Liver (tissue), 9 donors: ENCODE data around the gene CRPPA. TPM values are rescaled to one million over a fixed set of nuclear protein-coding genes. Genes with fewer than 3 reads are reported as not detected.
A peak's percentile ranks its signal among the peaks of the same experiment; 100 is the strongest.

ENCODE experiments used
- DNase-seq: peaks from one replicate; pipeline ENCODE4 v3.0.0-alpha.2; 2017; ENCODE audit warnings: low spot score
- H3K27ac ChIP-seq, 2 donors: one replicate each; pipeline ENCODE4 v1.7.0; 2013; ENCODE audit warnings: inconsistent platforms in 2 of 2, low read length in 2 of 2, control low read depth in 1 of 2, low read depth in 1 of 2, mild to moderate bottlenecking in 1 of 2
- H3K27me3 ChIP-seq, 4 donors: one replicate each; pipeline versions ENCODE4 v1.6.1 to v1.7.0; 2013; ENCODE audit warnings: low read length in 3 of 4, inconsistent platforms in 1 of 4, mild to moderate bottlenecking in 1 of 4, moderate library complexity in 1 of 4; ENCODE audit not compliant: control insufficient read depth in 4 of 4, insufficient read depth in 4 of 4
- H3K36me3 ChIP-seq, 4 donors: one replicate each; pipeline versions ENCODE4 v1.6.1 to v1.7.0; 2013; ENCODE audit warnings: low read length in 3 of 4, mild to moderate bottlenecking in 3 of 4, low read depth in 1 of 4, moderate library complexity in 1 of 4; ENCODE audit not compliant: control insufficient read depth in 4 of 4, insufficient read depth in 3 of 4
- H3K4me1 ChIP-seq, 4 donors: one replicate each; pipeline versions ENCODE4 v1.6.1 to v1.7.0; 2013; ENCODE audit warnings: low read length in 3 of 4, mild to moderate bottlenecking in 3 of 4, moderate library complexity in 1 of 4; ENCODE audit not compliant: control insufficient read depth in 4 of 4, insufficient read depth in 4 of 4
- H3K4me3 ChIP-seq, 3 donors: one replicate each; pipeline versions ENCODE4 v1.6.1 to v1.7.0; 2013; ENCODE audit warnings: low read length in 3 of 3, control low read depth in 1 of 3, low read depth in 1 of 3, mild to moderate bottlenecking in 1 of 3
- H3K9ac ChIP-seq, 2 donors: one replicate each; pipeline ENCODE4 v1.7.0; 2013; ENCODE audit warnings: low read length in 2 of 2, mild to moderate bottlenecking in 2 of 2, moderate library complexity in 2 of 2, control low read depth in 1 of 2, low read depth in 1 of 2
- H3K9me3 ChIP-seq, 4 donors: one replicate each; pipeline versions ENCODE4 v1.6.1 to v1.7.0; 2013; ENCODE audit warnings: low read length in 3 of 4; ENCODE audit not compliant: control insufficient read depth in 4 of 4
- ATF3 ChIP-seq: IDR thresholded peaks from 2 replicates; pipeline ENCODE4 v1.6.1; 2016; ENCODE audit warnings: antibody characterized with exemption
- CTCF ChIP-seq: fragments of 150-350 bp; IDR thresholded peaks from 2 replicates; pipeline ENCODE4 v1.5.1; 2017; ENCODE audit warnings: improper control_type of control experiment, low read depth, low read length; ENCODE audit not compliant: missing input control
- FOXA1 ChIP-seq: IDR thresholded peaks from 2 replicates; pipeline ENCODE4 v1.6.1; 2016; ENCODE audit warnings: antibody characterized with exemption
- FOXA2 ChIP-seq: IDR thresholded peaks from 2 replicates; pipeline ENCODE4 v1.6.1; 2016; ENCODE audit warnings: antibody characterized with exemption
- GABPA ChIP-seq, 2 donors: IDR thresholded peaks in 1 of 2; conservative IDR thresholded peaks in 1 of 2; 2 replicates each; pipeline ENCODE4 v1.6.1; 2016; ENCODE audit warnings: antibody characterized with exemption in 2 of 2, mild to moderate bottlenecking in 1 of 2, moderate library complexity in 1 of 2
- HNF4A ChIP-seq, 2 donors: conservative IDR thresholded peaks; 2 replicates each; pipeline ENCODE4 v1.6.1; 2016; ENCODE audit warnings: antibody characterized with exemption in 2 of 2, mild to moderate bottlenecking in 2 of 2
- JUND ChIP-seq, 2 donors: IDR thresholded peaks; 2 replicates each; pipeline ENCODE4 v1.6.1; 2016; ENCODE audit warnings: antibody characterized with exemption in 2 of 2
- MAX ChIP-seq: IDR thresholded peaks from 2 replicates; pipeline ENCODE4 v1.6.1; 2016; ENCODE audit warnings: antibody characterized with exemption
- NR2F2 ChIP-seq: IDR thresholded peaks from 2 replicates; pipeline ENCODE4 v1.6.1; 2016; ENCODE audit warnings: antibody characterized with exemption
- REST ChIP-seq: IDR thresholded peaks from 2 replicates; pipeline ENCODE4 v1.6.1; 2016; ENCODE audit warnings: antibody characterized with exemption, mild to moderate bottlenecking
- YY1 ChIP-seq: IDR thresholded peaks from 2 replicates; pipeline ENCODE4 v1.6.1; 2016; ENCODE audit warnings: antibody characterized with exemption, mild to moderate bottlenecking
- ZBTB33 ChIP-seq: IDR thresholded peaks from 2 replicates; pipeline ENCODE4 v1.6.1; 2016; ENCODE audit warnings: antibody characterized with exemption
- WGBS: extraction: QIAGEN DNeasy Blood & Tissue Kit; methylation state at CpG from one replicate; pipeline ENCODE4 v1.1.7; 2013; 5-methylcytosine and 5-hydroxymethylcytosine counted together
- polyA plus RNA-seq, 2 donors: library from polyadenylated mRNA; stranded (reverse) in 1 of 2; unstranded in 1 of 2; fragments of 200-250 nt in 1 of 2; fragments of >200 nt in 1 of 2; fragmentation: Nextera tagmentation in 1 of 2; extraction: Ambion mirVana in 1 of 2; gene quantifications; one replicate each; pipeline versions ENCODE4 v1.2.1 to v1.2.3, GENCODE V29; 2013 to 2015
- total RNA-seq, 2 donors: library from RNA; depleted of rRNA; stranded (reverse); fragments of >200 nt; gene quantifications; one replicate each; pipeline ENCODE4 v1.2.3, GENCODE V29; 2014
- donor health status: healthy.
- donor health status: healthy.
- donor health status: healthy.
- donor health status: healthy.
- donor health status: healthy.

The CRPPA gene
- total and polyA plus RNA-seq, 4 donors = 0.47 to 3.7 (median 1.8) TPM

GRCh38 chr7:16433568-16434122, 12.3 kb upstream of the CRPPA start:
- WGBS = 72% methylated on average over 2 of the region's 2 CpGs
- peak overlapping the region in 1 of 3 donors; percentile 17 for H3K4me3 ChIP-seq
- H3K36me3 ChIP-seq = no peaks in the 10 kb centered on the region

GRCh38 chr7:16432425-16432731, 11.0 kb upstream of the CRPPA start:
- no peaks in the 10 kb centered on the region for H3K27me3 ChIP-seq
- 97% methylated on average over 1 of the region's 1 CpG for WGBS
- no peak for DNase-seq
- no peaks in the 10 kb centered on the region for H3K4me1 ChIP-seq
- no peak for TF ChIP-seq ATF3
- TF ChIP-seq MAX = no peak
- no peak for TF ChIP-seq REST
- TF ChIP-seq NR2F2 = no peak
- no peak for TF ChIP-seq CTCF
- no peak for TF ChIP-seq ZBTB33
- TF ChIP-seq FOXA1 = no peak
- TF ChIP-seq FOXA2 = no peak
- no peak for TF ChIP-seq GABPA (IDR thresholded peaks at IDR 0.05 in 1 of 2, conservative IDR thresholded peaks at IDR 0.05 in 1 of 2)
- no peaks in the 10 kb centered on the region for H3K9me3 ChIP-seq
- H3K27ac ChIP-seq = no peak overlapping the region
- H3K36me3 ChIP-seq = no peaks in the 10 kb centered on the region
- no peak overlapping the region for H3K9ac ChIP-seq
- no peak overlapping the region for H3K4me3 ChIP-seq

More at GRCh38 chr7:16433568-16434122, 12.3 kb upstream of the CRPPA start:
- no peak for TF ChIP-seq REST
- no peak for TF ChIP-seq FOXA1
- TF ChIP-seq YY1 = no peak
- TF ChIP-seq HNF4A (conservative IDR thresholded peaks at IDR 0.05) = no peak
- no peak for TF ChIP-seq FOXA2
- no peak for TF ChIP-seq JUND (IDR thresholded peaks at IDR 0.05)
- no peak for TF ChIP-seq GABPA (IDR thresholded peaks at IDR 0.05 in 1 of 2, conservative IDR thresholded peaks at IDR 0.05 in 1 of 2)
- DNase-seq = no peak
- Histone ChIP-seq H3K9ac (no peak overlapping the region), H3K9me3 (no peaks in the 10 kb centered on the region), H3K27ac (no peak overlapping the region), H3K27me3 (no peaks in the 10 kb centered on the region), H3K4me1 (no peaks in the 10 kb centered on the region)
